ENCODE data around the gene PDZK1.
"Not testable (repeated sequence)": the region's sequence is repeated elsewhere in the genome, so short reads cannot be mapped to it uniquely, and the experiment has no call there.

Gene PDZK1

GRCh38 chr1:145707183-145707867 lies at the start of gene PDZK1:
TSS of gene PDZK1 (minus strand) at chr1:145707368. CDS start at chr1:145688021, 19,347 bp downstream.
- DNase-seq (ENCODE audit: low read depth in 2 of 2, low spot score in 1 of 2), result no peak

- DNase-seq (ENCODE audit: low read depth in 2 of 2, low spot score in 1 of 2), result no peak
These were observed 44.4 kb upstream of the PDZK1 start for GRCh38 chr1:145751491-145752037.

- no peak for DNase-seq (ENCODE audit: low read depth in 2 of 2, low spot score in 1 of 2)
These were observed 43.3 kb upstream of the PDZK1 start for GRCh38 chr1:145750426-145750825.

DNA sequence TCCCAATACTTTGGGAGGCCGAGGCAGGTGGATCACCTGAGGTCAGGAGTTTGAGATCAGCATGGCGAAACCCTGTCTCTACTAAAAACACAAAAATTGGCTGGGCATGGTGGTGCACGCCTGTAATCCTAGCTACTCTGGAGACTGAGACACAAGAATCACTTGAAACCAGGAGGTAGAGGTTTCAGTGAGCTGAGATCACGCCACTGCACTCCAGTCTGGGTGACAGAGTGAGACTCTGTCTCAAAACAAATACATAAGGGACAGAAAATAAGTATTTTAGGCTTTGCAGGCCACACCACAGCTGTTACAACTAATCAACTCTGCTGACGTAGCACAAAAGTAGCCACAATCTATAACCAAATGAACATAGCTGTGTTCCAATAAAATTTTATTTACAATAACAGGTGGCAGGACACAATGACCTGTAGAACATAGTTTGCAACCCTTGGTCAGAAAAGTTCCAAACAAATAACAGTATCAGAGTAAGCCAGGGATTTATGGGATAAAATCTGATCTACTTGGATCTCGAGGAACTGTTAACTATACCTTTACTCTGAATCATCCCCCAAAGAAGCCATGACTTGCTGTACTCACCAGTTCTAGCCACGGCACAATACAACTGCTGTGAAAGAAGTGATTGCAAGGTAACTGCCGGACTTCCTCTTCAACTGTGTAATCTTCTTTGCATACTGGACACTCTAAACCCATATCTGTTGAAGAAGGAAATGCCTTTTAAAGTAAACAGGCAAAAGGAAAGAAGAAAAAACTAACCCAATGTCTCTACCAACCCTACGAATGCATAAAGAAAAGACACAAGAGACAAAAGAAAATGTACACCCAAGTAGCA lies 40.5 kb upstream of the PDZK1 start:
- DNase-seq (ENCODE audit: low read depth in 2 of 2, low spot score in 1 of 2), result no peak

- DNase-seq (ENCODE audit: low read depth in 2 of 2, low spot score in 1 of 2), result no peak
These were observed 33.1 kb upstream of the PDZK1 start for GRCh38 chr1:145740269-145740668.

DNA sequence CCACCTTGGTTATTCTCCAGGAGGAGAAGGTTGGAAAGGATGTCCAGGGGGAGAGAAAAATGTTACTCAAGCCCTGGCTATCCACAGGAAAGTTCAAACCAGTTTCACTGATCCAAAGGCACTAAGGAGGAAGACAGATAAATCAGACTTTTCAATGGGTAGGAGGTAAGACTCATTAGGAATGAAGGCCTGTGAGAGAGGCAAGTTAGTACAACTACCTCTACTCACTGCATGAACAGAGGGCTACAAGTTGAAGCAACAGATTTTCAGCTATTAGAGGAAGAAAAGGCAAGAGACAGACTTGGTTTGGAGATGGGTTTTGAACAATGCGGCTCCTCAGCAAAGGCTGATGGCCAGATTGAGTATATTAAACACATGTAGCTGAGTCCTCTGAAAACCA lies 29.0 kb upstream of the PDZK1 start:
- no peak for DNase-seq (ENCODE audit: low read depth in 2 of 2, low spot score in 1 of 2)

DNA sequence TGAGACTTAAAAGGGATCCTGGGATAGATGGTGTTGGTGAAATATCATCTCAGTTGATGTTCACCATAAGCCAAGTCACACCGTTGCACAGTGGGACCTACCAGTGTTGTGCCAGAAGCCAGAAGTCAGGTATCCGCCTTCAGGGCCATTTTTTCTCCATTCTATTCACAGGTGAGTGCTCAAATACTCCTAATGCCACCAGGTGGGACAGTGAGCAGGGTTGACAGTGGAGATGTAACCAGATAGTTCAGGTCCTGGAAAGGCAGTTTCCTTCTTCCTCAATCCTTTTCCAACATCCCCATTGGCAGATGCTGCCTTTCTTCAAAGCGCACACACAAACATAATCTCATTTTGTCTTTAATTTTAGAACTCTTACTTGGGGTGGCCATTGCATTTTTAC lies 23.7 kb upstream of the PDZK1 start:
- DNase-seq (ENCODE audit: low read depth in 2 of 2, low spot score in 1 of 2), result no peak

- no peak for DNase-seq (ENCODE audit: low read depth in 2 of 2, low spot score in 1 of 2)
These were observed 23.3 kb upstream of the PDZK1 start for GRCh38 chr1:145730467-145730866.

DNA sequence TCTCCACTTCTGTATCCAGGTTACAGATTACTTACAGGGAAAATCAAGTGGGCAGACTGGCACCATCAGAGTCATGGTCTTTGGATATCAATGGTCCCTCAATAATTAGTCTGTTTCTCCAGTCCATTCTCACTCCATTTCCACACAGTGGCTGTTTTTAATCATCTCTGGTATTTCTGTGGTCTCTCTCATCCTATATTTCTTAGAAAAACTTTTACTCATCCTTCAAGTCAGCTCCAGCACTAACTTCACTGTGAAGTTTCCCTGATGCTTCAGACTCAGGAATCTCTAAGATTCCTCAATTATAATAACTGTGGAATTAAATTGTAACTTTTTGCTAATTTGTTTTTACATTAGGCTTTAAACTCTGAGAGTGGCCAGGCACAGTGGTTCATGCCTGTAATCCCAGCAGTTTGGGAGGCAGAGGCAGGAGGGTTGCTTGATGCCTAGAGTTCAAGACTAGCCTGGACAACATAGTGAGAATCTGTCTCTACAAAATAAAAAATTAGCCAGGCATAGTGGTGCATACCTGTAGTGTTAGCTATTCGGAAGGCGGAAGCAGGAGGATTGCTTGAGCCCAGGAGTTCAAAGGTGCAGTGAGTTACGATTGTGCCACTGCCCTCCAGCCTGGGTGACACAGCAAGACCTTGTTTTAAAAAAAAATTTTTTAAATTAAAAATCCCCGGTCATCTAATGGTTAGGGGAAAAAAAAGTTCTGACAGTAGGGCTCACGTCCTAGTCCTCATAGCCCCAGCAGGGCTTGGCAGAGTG lies 22.7 kb upstream of the PDZK1 start:
- no peak for DNase-seq (ENCODE audit: low read depth in 2 of 2, low spot score in 1 of 2)

DNA sequence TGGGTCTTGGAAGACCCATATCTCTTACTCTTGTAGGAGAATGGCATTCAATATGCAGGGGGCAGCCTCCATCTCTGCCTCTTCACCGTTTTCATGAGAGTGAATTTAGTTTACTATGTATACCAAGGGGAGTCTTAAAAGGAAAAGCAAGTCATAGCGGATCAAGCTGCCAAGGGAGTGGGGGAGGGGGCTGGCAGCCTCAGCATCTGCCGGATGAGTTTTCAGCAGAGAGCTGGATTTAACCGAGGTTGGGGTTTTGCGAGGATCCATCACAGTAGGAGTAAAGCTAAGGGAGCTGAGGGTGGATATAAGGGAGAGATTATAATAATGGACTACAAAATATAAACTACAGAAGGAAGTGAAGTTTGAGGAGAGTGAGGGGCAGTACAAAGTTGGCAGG lies 22.0 kb upstream of the PDZK1 start:
- no peak for DNase-seq (ENCODE audit: low read depth in 2 of 2, low spot score in 1 of 2)

DNA sequence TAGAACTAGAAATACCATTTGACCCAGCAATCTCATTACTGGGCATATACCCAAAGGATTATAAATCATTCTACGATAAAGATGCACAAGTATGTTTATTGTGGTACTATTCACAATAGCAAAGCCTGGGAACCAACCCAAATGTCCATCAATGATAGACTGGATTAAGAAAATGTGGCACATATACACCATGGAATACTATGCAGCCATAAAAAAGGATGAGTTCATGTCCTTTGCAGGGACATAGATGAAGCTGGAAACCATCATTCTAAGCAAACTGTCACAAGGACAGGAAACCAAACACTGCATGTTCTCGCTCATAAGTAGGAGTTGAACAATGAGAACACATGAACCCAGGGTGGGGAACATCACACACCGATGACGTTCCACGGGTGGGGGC lies 19.0 kb upstream of the PDZK1 start:
- DNase-seq (ENCODE audit: low read depth in 2 of 2, low spot score in 1 of 2), result not testable (repeated sequence)

DNA sequence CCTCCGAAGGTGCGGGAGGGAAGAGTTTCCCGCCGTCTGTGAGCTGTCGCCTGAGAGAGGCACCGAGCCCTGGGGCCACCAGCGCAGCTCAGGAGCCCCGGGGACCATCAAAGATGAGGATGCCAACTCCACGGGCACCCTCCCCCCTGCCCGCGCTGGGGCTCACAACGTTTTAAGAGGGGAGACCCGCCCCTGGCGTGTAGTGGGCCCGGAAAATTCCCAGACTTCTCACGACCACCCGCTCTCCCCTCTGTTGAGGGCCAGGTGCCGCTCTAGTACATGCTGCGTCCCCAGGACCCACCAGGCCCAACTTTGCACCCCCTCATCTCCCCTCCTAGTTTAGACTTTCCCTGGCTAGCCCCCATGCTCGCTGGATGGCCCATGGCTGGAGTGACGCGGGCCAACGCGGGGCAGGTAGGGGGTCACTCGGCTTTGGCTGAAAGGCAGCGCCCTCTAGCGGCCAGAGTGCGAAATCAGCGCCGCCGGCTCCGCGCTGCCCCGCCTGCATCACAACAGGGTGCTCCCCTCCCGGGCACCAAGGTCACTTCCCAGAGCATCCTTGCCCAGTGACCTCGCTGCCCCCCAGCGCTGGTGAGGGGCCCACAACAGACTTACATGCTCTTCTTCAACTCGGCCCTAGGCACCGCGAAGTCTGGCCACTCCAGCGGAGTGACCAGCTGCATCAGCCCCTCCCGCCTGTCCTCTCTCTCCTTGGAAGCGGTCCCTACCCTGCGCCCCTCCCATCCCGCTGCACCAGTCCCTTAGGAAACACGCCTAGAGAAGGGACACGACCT lies 13.9 kb upstream of the PDZK1 start:
- DNase-seq (ENCODE audit: low read depth in 2 of 2, low spot score in 1 of 2), result peak; percentile 40 to 58

DNA sequence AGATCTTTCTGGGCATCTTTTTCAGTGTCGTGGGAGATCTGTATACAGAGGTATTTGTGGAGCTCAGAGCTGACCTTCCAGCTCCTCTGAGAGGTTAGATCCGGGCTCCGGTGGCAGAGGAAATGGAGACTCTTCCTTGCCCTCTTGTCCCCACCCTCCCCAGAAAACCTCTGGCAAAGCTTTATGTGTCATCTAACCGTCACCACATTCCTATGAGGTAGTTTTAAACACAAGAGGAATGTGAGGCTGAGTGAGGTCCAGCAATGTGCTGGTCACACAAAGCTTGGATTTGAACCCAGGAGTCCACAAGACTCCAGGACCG lies 13.3 kb upstream of the PDZK1 start:
- no peak for DNase-seq (ENCODE audit: low read depth in 2 of 2, low spot score in 1 of 2)

GRCh38 chr1:145719230-145720079 lies 12.3 kb upstream of the PDZK1 start, which contains the start of gene CD160:
TSS of gene CD160 (plus strand) at chr1:145719499. CDS start at chr1:145728328, 8,829 bp downstream.
- DNase-seq (ENCODE audit: low read depth in 2 of 2, low spot score in 1 of 2), result no peak

GRCh38 chr1:145718465-145718864 lies 11.3 kb upstream of the PDZK1 start:
- DNase-seq (ENCODE audit: low read depth in 2 of 2, low spot score in 1 of 2), result not testable (repeated sequence)

DNA sequence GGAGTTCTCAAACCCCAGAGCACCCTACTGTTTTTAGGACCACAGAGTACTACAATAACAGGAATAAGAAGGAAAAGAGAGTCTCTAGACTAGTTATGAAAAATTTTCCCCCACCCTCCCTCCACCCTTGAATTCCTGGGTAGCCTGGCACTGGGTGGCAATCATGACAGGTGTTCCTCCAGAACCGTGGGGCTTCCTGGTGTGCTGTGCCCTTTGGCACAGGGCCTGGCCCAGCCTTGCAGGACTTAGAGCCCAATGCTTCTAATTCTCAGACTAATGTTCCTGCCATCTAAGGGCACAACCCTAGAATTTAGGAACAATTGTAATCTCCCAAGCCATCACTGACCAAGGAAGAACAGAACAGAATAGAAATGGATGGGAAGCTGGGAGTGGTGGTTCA lies 10.7 kb upstream of the PDZK1 start:
- DNase-seq (ENCODE audit: low read depth in 2 of 2, low spot score in 1 of 2), result no peak

- DNase-seq (ENCODE audit: low read depth in 2 of 2, low spot score in 1 of 2), result no peak
These were observed 9.6 kb upstream of the PDZK1 start for GRCh38 chr1:145716641-145717345.

- no peak for DNase-seq (ENCODE audit: low read depth in 2 of 2, low spot score in 1 of 2)
These were observed 7.5 kb upstream of the PDZK1 start for GRCh38 chr1:145714524-145715111.

DNA sequence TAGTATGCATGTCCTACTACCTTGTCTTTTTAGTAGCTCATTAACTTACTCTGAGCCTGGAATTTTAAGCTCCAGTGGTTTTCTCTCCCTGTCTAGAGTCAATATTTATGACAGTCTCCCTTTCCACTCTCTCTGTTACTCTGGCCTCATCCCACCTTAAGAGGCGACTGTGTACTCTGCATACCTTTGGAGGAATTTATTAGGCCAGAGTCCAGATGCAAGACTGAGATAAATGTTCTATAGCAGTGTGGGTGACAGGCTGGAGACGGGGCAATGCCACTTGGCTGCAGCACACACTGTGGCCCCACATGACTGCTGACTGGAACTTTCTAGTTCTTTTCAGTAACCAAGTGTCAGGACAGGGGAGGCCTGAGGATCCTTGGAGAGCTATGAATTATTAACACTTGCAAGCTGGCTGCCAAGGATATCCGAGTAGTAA lies 4.1 kb upstream of the PDZK1 start:
- DNase-seq (ENCODE audit: low read depth in 2 of 2, low spot score in 1 of 2), result no peak

Data from stimulated activated CD8-positive, alpha-beta memory T cell treated with anti-CD3 and anti-CD28 coated beads, Interleukin-4, amount 100 ng/mL, for 4 hours (primary cell).